ENCODE data around the gene NES. TPM values are rescaled to one million over a fixed set of nuclear protein-coding genes. Genes with fewer than 3 reads are reported as not detected.
"Not testable (repeated sequence)": the region's sequence is repeated elsewhere in the genome, so short reads cannot be mapped to it uniquely, and the experiment has no call there.

Gene NES
- total RNA-seq, 1 donor from 2014 or later, result 32.9 TPM

DNA sequence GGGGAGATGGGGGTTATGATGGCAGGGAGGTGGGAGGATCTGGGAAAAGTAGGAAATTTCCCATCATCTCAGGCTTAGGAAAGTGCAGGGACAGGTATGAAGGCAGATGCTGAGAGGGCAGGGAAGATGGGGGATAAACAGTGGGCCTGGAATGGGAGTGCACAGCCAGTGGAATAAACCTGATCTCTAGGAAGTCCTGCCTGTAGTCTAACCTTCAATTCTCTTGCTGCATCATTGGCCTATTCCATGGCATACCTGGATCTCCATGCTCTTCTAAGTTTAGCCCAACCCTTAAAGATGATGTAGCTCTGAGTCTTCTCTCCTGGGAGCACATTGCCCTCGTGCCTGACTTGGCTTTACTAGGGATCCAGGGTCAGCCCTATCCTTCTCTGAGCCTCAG is 32.6 kb downstream of the NES start:
- no peak for DNase-seq (ENCODE audit: low read depth in 2 of 2)

DNA sequence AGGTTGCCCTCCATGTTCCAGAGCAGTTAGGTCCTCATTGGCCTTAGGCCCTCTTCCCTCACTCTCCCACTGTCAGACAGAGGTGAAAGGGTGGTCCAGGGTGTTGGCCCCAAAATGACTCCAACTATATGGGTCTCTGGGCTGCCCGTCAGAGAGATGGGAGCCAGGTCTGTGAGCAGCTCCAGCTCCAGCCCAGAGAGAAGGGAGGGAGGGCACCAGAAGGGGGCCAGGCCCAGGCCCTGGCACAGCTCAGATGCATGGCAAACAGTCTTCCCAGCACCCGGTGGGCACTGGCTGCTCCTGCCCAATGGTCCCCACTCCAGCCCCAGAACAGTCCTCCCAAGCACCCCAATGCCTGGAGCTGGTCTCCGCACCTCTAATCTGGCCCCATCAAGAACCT is 33.1 kb downstream of the NES start:
- no peak for DNase-seq (ENCODE audit: low read depth in 2 of 2)

DNA sequence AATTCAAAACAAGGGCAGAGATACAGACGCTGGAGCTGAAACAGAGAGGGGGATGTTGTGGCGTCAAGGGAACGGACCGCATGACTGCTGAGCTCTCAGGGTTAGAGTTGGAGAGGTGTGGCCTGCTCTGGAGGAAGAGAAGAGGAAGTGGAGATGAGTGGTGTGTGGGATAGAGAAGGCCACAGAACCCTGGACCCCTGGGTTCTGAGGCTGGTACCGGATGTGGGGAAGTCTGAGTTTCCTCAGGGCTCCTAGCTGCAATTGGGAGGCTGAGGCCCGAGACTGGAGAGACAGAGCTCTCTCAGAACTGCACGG is 33.5 kb downstream of the NES start:
- no peak for DNase-seq (ENCODE audit: low read depth in 2 of 2)

DNA sequence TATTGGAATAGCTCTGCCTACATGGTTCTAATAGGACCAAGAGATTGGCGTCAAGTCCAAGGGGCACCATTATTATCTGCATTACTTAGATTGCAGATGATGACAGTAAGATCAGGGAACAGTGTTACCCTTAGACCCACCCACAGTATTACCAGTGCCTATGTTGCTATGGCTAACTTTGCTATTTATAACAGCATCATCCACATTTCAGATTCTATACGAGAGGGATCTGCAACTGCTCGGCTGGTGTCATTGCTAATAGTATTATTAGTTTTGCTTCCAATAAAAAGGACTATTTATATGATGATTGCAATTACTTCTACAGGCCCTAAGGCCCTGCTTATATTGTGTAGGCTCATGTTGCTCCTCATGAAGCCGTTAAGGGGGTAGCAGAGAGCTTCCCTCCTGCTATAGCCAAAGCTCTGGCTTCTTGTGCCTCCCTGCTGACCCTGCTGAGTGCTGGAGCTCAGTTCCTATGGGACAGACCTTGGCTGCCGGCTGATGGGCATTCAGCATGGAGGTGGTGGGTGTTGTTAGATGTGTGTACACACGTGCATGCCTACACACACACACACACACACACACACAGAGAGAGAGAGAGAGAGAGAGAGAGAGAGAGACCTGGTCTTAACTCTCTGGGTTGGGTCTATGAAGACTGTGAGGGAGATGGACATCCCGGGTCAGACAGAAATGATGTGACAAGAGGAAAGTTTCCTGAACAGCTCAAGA is 34.0 kb downstream of the NES start:
- no peak for DNase-seq (ENCODE audit: low read depth in 2 of 2)

DNA sequence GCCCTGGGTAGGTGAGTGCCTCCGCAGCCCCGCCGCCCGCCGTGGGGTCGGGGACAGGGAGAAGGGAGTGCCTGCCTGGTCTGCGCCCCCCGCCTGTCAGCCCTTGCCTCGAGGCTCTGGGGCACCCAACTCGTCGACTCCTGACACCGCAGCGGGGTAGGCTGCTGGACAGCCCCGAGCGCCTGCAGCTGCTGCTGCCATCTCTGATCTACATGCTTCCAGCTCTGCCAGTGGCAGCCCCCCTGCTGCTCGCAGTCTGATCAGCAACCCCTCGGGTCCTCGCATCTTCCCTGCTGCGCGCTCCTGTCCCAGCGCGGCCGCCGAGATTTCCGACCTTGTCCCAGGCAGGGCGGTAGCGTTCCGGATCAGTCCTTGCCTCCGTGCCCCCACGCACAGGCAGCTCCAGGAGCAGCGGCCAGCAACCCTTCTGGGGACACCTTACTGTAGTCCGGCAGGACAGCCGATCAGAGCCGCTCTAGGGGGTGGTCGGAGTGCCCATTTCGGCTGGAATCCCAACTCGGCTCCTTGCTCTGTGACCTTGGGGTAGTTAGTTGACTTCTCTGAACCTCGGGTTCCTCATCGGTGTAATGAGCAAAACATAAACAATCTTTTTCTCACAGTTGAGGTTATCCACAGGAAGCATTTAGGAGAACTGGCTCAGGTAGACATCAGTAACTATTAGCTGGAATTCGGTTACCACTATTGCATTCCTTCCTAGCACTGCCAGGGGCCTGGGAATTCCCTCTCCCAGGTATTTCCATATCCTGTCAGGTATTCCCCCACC is 34.8 kb downstream of the NES start:
- no peak for DNase-seq (ENCODE audit: low read depth in 2 of 2)

DNA sequence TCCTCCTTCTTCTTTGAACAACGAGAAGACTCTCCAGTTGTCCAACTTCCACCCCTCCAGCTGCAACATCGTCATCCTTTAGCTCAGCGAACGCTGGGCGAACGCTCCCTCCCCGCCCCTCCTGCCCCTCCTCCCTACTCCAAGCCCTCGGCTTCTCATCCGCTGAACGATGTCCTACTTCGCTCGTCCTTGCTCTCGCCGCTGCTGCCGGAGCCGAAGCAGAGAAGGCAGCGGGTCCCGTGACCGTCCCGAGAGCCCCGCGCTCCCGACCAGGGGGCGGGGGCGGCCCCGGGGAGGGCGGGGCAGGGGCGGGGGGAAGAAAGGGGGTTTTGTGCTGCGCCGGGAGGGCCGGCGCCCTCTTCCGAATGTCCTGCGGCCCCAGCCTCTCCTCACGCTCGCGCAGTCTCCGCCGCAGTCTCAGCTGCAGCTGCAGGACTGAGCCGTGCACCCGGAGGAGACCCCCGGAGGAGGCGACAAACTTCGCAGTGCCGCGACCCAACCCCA is 35.4 kb downstream of the NES start, which contains the start of gene BCAN:
Gene BCAN (plus strand): TSS at position 357 of the 504 bp plus-strand sequence. CDS start 3,938 bp downstream, outside the sequence.
- DNase-seq (ENCODE audit: low read depth in 2 of 2), result no peak

DNA sequence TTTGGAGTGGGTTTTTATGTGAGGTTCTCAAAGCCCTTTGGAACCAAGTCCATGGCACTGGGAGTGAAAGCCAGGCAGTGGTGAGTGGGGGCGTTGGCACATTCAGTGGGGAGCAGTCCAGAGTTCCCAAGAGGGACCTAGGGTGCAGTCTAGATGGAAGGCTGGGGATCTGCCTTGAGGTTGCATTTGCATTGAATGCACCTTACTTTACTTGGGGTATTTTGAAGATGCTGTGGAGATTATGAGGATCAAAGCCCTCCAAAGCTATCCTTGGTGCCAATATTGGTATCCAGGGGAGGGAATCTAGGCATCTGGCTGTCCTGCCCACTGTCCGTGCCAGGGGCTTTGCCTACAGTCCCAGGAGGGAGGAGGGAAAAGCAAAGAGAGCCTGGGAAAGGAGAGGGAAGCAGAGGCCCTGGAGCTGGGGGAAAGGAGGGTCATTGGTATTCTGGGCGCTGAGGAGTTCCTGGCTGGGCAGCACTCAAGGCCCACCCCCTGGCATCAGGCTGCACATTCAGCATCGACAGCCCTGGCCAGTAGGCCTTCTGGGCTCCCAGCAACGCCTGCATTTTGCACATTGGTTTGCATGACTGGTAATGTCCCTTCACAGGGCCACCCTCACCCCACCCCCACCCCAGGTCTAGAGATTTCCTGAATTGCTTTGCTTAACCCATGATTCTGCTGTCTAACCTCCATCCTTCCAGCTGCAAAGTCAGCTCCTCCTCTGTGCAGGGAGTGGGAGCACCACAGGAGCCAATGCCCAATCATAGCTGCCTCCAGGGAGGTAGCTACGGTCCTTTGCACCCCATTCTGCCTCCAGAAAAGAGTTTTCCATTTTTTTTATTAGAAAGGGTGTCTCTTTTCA is 36.1 kb downstream of the NES start:
- no peak for DNase-seq (ENCODE audit: low read depth in 2 of 2)

DNA sequence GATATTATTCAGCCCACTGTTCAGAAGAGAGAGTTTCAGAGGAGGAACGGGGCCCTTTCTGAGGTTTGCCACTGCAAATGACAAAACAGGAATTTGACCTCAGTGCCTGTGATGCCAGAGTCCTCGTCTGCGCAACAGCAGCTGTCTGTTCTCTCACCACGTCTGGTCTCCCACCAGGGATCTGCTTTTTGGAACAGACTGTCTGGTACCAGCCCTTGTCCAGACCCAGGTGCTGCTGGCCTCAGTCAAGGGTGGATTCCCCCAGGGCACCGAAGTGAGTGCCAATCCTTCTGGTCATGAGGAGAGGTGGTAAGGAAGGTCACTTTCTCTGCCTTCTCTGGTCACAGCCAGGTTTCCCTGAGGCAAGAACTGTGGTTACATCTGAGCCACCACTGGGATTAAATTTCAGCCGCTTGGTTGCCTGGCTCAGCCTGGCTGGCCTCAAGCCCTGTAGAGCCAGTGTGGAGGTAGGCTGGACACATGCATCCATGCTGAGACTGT is 37.6 kb downstream of the NES start:
- no peak for DNase-seq (ENCODE audit: low read depth in 2 of 2)

DNA sequence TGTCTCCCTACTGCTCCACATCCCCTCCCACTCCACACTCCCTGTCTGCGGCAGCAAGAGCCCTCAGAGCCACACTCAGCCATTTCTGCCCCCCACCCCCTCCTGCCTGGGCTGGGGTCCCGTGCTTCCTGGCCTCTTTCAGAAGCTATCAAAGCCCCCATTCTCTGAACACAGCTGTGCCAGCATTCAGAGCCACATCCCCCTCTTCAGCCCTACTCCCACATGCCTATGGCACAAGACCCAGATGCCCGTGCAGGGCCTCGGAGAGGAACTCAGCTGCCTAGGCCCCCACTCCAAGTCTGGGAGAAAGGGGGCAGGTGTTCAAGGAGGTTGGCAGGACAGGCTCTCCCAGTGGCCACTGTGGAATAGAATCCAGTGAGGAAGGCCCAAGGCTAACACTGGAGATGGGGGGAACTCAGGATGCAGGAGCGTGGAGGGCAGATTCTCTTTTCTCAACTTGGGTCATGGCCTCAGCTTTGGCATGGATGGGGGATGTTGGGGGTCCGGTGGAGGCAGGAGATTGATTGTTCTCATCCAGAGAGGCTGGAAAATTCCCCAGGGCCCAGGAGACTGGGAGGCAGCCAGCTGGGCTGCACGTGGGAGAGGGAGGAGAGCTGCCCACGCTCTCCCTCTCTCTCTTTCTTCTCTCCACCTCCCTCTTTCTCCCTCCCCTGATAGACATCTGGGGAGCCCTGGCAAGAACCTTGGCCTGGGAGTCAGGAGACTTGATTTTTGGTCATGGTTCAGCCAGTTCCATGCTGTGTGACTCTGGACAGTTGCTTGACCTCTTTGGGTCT is 38.8 kb downstream of the NES start:
- DNase-seq (ENCODE audit: low read depth in 2 of 2), result no peak

DNA sequence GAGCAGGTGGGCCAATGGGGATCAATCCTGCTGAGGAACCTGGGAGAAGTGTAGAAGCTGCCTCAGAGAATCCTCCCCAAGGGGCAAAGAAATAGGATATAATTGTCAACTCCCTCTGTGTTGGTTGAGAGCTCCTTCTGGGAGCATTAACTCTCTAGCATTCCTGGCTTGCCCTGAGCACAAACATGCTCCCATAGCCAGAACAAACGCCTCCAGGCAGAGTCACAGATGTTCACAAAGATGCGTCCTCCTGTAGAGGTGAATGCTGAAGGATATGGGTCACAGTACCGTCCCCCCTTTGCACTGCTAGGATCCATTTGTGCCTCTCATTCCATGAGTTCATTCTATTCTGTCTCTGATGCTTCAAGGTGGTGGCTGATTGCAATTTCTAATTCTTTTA is 44.9 kb downstream of the NES start:
- no peak for DNase-seq (ENCODE audit: low read depth in 2 of 2)

DNA sequence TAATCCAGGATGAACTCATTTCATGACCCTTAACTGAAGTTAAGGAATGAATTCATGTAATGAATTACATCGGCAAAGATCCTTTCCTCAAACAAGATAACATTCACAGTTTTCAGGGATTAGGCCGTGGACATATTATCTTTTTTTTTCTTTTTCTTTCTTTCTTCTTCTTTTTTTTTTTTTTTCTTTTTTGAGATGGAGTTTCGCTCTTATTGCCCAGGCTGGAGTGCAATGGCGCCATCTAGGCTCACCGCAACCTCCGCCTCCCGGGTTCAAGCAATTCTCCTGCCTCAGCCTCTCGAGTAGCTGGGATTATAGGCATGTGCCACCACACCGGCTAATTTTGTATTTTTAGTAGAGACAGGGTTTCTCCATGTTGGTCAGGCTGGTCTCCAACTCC is 46.1 kb downstream of the NES start:
- not testable (repeated sequence) for DNase-seq (ENCODE audit: low read depth in 2 of 2)

DNA sequence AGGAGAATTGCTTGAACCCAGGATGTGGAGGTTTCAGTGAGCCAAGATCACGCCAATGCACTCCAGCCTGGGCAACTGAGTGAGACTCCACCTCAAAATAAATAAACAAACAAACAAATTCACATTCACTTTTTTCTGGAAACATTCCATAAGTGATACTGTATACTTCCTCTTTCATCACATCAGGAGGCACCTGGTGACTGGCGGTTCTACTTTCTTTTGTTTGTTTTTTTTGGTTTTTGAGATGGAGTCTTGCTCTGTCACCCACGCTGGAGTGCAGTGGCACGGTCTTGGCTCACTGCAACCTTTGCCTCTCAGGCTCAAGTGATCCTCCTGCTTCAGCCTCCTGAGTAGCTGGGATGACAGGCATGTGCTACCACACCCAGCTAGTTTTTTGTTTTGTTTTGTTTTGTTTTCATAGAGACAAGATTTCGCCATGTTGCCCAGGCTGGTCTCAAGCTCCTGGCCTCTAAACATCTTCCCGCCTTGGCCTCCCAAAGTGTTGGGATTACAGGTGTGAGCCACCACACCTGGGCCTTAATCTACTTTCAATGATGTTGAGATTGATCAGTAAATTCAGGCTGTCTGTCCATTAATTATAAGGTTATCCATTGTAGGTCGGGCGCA is 47.3 kb downstream of the NES start:
- DNase-seq (ENCODE audit: low read depth in 2 of 2), result no peak

DNA sequence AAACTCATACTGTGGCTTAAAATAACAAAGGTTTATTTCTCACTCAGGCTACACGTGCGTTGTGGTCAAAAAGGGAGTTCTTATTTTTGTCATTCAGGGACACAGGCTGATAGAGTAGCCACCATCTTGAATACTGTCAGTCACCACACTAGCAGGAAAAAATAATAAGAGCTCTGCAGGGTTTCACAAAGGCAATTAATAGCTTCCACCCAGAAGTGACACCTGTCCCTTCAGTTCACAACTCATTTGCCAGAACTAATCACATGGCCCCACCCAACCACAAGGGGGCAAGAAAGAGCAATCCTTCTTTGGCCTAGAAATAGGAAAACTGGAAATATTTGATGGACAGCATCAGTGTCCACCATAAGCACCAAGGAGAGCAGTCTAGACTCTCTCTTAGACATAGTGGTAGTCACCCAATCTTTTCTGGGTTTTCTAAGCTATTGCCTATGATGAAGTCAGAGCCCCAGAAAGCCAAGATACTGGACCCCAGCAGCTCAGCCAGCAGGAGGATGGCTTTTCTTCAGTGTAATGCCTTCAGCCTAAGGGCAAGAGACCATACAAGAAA is 49.8 kb downstream of the NES start:
- DNase-seq (ENCODE audit: low read depth in 2 of 2), result peak; percentile 73 to 77

DNA sequence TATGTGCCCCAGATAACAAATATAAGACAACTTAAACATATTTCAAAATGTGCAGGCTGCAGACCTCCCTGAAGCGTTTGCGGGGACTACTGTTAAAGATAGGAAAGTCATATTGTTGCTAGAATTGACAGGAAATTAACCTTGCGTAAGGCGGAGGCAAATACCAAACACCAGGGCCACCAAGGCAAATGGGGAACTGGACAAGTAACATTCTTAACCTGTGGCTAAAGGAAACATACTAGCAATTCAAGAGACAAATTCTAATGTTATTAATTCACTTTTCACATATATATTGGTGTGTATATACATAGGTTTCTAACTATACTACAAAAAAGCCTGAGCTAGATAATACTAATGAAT is 51.1 kb downstream of the NES start:
- no peak for DNase-seq (ENCODE audit: low read depth in 2 of 2)

DNA sequence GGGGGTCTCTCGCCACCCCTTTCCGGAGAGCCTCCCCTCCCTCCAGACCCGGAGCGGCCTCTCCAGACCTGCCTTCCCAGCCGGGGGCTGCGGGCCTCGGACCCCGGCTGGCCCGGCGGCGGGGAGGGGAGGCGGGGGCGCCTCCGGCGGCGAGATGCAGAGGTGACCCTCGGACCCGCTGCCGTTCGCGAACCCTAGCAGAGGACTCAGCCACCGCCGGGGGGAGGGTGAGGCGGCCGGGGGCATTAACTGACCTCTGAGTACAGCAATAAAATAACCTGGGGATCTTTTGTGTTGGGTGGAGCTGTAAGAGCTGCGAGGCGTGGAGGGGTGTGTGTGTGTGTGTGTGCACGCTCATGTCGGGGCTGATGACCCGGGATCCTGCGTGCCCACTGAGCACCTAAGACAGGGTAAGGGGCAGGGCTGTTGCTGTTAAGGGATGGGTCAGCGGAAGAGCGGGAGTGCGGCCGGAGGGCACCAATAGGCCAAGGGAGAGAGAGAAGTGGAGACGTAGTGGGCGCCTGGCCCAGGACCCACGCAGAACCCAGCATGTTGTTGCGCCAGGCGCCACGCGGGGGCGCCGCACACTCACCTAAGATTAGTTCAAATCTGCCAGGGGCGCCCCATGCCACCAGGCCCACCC is 51.6 kb downstream of the NES start:
- peak; percentile 42 to 63 for DNase-seq (ENCODE audit: low read depth in 2 of 2)

DNA sequence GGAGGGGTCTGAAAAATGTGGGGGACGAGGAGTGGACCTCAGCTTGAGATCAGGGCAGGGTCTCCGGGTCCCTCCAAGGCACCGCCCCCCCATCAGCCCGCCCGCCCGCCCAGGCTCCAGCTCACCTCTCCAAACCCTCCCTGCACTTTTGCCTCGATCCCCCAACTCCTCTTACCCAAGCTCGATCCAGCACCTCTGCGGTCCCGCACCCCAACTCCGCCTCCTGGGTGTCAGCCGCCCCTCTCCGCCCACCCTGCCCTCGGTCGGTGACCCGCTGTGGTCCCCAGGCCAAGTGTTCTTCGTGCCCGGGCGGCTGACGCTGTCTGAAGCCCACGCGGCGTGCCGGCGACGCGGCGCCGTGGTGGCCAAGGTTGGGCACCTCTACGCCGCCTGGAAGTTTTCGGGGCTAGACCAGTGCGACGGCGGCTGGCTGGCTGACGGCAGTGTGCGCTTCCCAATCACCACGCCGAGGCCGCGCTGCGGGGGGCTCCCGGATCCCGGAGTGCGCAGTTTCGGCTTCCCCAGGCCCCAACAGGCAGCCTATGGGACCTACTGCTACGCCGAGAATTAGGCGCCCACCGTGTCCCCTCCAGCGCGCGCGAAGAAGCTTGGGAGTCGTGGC is 52.3 kb downstream of the NES start:
- no peak for DNase-seq (ENCODE audit: low read depth in 2 of 2)

DNA sequence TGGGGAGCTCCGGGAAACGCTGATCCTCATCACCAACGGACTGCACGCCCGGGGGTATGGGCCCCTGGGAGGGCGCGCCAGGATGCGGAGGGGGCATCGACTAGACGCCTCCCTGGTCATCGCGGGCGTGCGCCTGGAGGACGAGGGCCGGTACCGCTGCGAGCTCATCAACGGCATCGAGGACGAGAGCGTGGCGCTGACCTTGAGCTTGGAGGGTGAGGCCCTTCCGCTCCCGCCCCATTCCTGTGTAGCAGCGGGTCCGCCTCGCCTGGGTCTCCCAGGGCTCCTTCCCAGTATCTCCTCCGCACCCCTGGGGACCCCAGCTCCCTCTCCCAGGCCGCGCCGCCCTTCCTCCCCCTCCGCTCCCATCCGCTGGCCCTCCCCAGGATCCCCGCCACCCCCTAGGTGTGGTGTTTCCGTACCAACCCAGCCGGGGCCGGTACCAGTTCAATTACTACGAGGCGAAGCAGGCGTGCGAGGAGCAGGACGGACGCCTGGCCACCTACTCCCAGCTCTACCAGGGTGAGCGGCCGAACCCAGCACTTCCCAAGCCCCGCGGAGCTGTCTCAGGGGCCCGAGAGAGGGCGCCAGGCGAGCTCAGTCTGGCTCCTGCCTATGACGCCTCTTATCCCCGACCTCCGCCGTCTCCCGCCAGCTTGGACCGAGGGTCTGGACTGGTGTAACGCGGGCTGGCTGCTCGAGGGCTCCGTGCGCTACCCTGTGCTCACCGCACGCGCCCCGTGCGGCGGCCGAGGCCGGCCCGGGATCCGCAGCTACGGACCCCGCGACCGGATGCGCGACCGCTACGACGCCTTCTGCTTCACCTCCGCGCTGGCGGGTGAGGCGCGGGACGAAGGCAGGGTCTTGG is 53.0 kb downstream of the NES start:
- peak; percentile 49 to 54 for DNase-seq (ENCODE audit: low read depth in 2 of 2)

DNA sequence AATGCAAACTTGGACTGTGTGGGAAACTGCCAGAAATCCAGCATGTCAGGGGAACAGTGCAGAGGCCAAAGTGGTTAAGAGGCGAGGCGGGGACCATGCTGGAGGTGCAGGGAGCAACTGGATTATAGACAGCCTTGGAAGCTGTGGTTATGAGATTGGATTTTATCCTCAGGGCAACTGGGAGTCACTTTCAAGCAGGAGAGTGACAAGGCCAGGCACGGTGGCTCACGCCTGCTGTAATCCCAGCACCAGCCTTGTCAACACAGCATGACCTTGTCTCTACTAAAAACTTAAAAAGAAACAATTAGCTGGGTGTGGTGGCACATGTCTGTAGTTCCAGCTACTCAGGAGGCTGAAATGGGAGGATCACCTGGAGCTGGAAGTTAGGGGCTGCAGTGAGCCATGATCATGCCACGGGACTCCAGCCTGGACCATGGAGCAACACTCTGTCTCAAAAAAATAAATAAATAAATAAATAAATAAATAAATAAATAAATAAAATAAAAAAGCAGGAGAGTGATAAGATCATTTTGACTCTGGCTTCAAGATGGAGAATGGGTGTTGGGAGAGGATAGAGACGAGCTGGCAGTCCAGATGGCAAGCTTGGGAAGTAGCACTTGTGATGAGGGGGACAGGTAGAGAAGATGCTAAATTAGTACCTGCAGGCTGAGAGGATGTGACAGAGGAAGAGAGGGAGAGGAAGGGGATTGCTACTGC is 54.5 kb downstream of the NES start:
- no peak for DNase-seq (ENCODE audit: low read depth in 2 of 2)

Data from lung microvascular endothelial cell (primary cell).